Stimulated activated CD8-positive, alpha-beta memory T cell treated with anti-CD3 and anti-CD28 coated beads, Interleukin-2, amount 100 ng/mL, for 48 hours (primary cell): ENCODE results near the gene JAK1.
"Not testable (repeated sequence)": the region's sequence is repeated elsewhere in the genome, so short reads cannot be mapped to it uniquely, and the experiment has no call there.

ENCODE experiments used
- DNase-seq, 2 donors: peaks; one replicate each; pipeline ENCODE4 v3.0.0-alpha.2; 2020; ENCODE audit warnings: low read depth in 2 of 2

Gene JAK1

DNA sequence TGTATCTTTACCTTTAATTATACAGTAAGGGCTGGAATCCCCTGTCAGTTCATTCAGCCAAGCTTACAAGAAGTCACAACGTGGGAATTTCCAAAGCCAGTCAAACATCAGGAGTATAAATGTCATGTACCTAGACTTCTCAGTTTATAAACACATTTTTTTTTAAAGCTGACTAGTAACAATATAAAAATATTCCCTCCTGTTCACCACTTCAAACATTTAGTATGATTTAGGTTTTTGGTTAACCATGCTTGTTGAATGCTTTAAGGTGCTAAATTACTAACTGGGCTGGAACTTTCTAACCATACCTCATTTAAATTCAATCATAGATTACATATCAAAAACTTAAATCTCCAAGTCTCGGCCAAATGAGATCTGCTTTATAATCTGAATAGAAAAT is 44.0 kb downstream of the JAK1 start:
- no peak for DNase-seq

DNA sequence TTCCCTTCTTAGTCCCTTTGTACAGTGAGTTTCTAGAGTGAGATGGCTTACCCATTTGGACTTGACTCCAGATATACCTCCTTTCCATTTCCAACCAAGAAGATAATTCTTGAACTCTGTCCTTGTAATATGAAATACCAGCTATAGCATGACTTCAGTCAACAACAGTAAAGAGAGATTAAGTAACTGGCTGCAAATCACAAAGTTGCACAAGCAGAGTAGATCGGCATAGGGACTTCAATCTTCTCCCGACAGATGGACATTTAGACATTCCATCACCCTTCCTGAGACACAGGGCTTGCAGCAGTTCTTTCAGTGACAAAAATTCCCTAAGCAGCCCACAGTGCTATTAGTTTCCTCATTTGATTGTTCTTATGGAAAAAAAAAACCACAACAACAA is 44.6 kb downstream of the JAK1 start:
- no peak for DNase-seq

DNA sequence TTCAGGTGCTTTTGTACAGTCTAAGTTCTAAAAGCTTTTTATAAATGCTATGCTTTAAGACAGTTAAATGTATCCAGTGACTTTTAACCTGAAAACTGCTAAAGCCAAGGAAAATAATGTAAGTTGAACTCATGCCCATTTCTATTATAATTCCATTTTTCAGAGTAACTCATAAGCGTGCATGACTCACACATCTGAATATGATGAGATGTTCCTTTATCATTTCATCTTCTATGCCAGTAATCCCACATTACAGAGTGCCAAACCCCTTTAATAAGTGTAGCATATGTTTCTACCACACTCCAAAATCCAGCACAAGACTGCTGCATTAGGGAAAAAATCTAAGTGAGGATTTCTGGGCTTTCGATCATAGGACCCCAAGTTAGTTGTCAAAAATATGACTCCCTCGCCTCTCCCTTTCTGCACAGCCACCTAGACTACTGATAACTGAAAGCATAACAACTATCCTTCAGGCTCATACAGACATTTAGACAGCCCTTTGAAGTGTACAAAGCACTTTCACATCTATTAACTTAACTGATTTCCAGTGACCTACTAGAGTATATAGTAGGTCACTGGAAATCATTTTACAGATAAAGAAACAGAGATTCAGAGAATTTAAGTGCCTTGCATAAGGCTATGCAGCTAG is 45.3 kb downstream of the JAK1 start:
- no peak for DNase-seq

DNA sequence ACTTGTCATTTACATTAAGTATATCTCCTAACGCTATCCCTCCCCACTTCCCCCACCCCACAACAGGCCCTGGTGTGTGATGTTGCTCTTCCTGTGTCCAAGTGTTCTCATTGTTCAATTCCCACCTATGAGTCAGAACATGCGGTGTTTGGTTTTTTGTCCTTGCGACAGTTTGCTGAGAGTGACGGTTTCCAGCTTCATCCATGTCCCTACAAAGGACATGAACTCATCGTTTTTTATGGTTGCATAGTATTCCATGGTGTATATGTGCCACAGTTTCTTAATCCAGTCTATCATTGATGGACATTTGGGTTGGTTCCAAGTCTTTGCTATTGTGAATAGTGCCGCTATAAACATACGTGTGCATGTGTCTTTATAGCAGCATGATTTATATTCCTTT is 47.2 kb downstream of the JAK1 start:
- not testable (repeated sequence) for DNase-seq

DNA sequence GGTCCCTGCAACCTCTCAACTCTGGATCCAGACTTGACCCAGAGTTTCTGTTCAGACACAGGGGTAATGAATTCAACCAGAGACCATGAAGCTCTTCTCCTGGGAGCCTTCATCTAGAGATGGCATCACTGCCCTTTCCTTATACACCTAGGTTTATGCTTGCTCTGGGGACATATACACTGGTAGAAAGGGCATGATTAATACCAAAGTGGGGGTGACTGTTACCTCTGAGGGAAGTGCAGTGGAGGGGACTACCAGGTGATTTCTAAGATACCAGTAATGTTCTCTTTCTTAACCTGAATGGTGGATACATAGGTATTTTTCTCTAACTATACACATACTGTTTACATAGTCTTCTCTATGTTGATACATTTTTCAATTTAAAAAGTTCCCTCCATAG is 48.4 kb downstream of the JAK1 start:
- no peak for DNase-seq

DNA sequence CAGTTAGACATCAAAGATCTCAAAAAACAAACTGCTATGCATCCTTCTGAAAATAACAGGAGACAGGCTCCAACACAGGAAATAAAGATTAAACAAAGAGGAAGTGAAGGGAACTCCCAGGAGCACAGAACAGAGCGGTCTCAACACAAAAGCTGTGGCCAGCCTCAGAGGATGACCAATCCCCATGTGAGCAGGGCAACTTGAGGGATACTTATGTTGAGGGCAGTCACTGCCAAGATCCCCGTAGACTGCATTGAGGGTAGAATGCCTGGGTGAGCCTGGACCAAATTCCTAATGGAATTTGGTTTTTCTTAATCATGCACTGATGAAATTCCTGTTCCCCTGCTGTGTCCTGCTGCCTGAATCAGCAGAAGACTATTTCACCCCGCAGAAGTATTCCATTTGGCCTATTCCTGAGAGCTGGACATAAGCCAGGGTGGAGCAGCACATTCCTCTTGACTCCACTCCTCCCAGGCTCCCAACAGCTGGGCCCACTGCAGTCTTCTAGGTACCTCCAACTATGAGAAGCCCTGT is 49.0 kb downstream of the JAK1 start:
- no peak for DNase-seq

DNA sequence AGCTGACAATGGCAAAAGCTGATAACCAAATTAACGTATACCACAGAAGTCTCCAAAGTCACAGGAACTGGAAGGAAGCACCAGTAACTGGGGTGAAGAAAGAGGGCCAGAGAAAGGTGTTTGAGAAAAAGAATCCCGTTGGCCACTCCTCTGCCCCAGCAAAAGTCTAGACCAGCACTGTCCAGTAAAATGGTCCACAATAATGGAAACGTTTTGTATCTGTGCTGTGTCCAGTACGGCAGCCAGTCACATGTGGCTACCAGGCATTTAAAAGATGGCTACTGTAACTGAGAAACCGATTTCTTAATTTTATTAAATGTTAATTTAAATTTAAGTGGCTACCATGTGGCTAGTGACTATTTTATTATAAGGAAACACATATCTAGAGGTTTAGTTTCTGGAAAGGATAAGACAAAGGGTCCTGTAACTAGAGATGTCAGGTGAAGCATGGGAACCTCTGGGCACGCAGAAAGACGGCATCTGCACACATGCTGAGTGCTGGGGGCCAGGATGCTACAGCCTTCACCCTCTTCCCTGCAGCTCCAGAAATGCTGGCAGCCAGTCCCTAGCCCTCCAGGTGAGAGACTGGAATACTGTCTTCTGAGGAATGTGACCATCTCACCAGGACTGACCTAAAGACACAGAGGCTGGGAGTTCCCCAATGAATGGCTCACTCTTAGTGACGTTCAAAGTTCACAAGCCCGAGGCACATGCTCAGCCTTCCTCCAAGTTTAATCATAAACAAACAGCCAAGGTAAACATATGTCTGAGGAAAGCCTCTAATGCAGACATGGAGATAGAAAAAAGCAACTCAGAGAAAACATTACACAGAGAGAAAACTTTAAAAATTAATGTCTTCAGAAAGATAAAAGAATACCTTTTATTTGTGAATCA is 50.7 kb downstream of the JAK1 start:
- no peak for DNase-seq

DNA sequence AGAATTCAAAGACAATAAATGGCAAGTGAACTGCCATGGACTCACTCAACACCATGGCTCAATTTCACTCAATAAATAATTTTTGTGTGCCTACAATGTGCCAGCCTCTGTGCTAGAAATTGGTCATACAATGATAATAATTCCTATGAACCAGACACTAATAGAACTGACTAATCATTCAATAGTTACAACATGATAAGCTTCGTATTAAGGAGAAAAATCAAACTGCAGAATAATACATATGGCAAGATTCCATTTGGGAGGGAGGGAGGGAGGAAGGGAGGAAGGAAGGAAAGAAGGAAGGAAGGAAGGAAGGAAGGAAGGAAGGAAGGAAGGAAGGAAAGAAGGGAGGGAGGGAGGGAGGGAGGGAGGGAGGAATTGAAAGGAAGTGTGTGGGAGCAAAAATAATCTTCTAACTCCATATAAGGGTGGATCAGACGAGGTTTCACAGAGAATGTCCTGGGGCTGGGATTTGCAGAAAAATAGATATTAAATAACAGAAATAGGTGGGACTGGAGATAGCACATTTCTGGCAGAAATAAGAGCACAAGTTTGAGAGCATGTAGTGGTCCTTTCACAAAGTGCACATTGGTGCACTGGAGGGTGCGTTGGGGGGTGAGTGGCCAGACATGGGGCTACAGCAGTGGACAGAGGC is 52.9 kb downstream of the JAK1 start:
- DNase-seq: no peak

DNA sequence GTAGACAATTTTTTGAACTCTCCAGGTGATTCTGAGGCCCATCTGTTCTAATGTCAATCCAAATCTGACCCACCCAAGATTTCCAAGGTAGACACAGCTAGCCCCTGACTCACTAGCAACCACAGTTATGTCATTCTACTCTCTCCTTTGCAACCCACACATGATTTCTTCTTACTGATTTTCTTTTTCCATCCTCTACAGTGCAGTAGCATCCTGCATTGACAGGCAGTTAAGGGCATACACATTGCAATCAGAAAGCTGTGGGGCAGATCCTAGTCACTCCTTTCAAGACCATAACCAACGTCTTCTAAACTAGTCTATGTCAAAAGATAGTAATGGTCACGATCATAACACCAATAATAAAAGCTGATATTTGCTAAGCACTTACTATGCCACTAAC is 54.2 kb downstream of the JAK1 start:
- DNase-seq: no peak

DNA sequence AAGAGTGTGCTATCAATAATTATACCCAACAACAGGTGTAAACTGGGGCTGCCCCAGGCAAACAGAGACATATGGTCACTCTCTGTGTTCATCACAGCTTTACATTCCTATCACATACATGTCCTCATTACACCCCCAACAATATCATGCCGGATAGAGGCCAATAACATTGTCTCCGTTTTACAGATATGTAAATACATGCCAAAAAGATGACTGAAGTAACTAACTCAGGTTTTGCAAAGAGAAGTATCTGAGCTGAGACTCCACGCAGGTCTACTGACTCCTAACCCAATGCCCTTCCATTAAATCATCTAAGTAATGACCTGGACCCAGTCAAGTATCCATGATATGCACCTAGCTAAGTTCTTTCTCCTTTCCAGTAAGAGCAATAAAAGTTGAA is 55.0 kb downstream of the JAK1 start:
- DNase-seq: no peak

DNA sequence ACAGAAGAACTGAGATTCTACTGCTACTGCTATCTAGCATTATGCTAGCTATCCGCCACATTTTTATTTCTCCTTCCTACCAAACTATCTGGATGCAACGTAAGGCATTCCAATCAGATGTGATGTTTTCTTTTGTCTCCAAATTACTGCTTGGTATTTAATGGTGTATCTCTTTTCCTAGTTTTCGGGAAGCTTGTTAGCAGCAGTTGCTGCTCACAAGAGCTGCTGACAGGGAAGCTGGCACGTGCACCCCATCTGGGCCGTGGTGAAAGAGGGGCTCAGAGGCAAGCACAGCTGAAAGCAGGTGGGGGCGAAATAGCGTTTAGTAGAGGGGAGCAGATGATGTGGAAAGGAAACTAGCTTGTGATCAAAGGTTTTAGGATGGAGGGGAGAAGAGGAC is 57.3 kb downstream of the JAK1 start:
- no peak for DNase-seq

DNA sequence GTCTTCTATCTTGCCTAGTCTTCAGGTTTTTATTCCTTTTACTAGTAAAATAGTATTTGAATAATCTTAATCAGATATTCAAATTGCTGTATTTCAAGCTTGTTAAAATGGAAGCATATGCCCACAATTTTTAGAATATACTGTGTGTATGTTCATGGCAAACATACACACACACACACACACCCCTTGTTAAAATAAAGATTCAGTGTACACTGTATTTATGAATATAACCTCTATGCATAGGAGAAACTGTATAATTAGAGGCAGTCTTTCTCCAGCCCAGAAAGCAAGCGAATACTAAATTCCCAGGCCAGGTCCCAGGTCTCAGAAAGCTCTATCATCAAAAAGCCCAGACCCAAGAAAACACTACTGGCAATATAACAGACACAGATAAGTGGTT is 57.8 kb downstream of the JAK1 start:
- DNase-seq: no peak

DNA sequence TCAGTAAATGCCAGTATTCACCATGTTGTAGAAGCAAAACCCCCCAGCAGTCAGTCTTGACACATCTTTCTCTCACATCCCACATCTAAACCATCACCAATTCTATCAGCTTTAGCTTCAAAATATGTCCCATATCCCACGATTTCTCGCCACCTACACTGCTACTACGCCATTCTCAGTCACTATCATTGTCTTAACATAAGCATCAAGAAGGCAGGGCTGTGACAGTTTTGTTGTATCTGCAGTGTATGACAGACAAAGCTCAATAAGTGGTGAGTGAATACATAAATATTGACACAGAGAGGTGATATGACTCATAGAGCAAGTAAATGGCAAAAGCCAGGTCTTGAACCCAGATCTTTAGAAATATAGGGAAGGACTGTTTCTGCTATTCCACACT is 59.9 kb downstream of the JAK1 start:
- no peak for DNase-seq

DNA sequence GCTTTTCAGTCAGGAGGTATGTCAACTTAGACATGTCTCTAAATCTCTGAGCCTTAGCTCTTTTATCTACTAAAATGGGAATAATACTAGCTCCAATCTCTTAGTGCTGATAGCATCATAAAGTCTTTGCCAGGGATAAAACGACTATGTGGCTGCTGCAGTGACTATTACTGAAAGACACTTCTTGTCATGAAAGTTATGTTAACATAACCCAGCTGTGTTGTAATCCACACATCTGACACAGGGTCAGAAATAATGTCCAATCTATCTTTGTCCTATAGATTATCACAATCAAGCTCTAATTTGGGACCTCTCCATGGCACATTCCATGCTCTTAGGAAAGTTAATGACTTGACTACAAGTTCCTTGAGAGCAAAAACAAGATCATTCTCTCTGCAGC is 62.8 kb downstream of the JAK1 start:
- no peak for DNase-seq

DNA sequence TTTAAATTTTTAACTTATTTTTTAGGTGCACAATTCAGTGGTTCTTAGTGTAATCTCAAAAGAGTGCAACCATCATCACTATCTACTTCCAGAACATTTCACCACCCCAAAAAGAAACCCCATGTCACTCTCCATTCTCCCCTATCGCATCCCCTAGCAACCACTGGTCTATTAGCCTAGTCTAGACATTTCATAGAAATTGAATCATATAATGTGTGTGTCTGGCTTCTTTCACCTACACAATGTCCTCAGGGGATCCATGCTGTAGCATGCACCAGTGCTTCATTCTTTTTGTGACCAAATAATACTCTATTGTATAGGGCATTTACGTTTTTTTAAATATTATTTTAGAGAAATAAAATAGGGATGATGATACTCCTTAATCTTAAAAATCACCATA is 64.7 kb downstream of the JAK1 start:
- no peak for DNase-seq

DNA sequence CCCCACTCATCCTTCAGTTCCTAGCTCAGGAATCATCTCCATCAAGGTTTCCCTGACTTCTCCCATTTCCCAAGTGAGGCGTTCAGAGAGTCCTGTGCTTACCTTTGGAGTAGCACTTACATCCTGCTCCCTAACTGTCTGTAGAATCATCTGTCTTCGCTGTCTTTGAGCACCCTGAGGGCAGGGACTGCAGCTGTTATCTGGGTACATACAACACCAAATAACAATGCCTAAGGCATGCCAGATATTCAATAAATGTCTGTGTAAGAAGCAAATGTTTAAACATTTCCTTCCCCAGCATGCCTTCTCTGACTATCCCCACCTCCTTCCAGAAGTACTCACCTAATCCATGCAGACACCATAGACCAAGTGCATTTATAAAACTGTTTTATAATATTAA is 65.4 kb downstream of the JAK1 start:
- no peak for DNase-seq

DNA sequence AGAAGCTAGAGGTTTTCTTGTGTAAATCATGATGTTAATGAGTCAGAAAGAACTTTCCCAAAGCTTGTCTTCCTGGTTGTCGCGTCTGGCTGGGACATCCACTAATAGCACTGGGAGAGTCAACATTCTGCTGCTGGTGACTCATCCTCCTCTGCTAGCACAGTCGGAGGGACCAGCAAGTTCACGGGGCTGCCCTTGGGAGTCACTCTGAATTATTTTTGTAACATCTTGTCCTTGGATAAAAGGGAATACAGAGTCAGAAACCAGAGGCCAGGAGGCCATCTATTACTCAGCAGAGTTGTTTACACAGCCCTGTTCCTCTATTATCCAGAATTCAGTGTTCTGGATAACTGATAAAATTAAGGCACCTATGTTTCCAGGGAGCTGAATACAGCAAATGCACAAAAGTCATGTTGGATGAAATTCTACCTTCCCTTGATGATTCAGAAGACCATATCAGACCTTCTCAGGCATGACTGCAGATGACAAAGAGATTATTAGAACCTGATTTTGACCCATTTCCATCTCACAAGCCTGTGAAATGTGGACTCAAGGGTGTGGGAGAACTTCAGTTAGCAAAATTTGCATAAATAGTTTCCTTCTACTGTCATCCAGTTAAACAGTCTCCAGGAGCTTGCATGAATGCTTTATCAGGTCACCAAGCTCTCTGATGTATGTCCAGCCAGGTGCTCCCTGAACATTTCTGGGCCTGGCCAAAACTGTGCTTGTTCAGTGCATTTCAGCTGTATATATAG is 68.1 kb downstream of the JAK1 start:
- no peak for DNase-seq

DNA sequence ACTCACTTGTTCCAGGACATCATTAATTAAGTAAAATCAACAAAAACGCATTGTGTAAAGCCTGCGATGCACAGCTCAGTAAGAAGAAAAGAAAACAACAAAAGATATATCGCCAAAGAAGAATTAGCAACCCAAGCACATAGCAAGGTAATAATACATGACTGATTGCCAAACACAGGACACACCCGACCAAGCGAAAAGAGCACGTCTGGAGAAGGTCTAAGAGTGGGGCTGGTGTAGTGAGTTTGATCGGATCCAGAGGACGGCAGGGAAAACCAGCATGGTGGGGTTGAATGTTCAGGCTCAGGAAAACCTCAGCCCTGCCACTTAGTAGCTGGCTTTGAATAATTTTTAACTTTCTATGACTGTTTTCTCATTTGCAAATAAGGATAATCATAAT is 69.8 kb downstream of the JAK1 start:
- DNase-seq: no peak

DNA sequence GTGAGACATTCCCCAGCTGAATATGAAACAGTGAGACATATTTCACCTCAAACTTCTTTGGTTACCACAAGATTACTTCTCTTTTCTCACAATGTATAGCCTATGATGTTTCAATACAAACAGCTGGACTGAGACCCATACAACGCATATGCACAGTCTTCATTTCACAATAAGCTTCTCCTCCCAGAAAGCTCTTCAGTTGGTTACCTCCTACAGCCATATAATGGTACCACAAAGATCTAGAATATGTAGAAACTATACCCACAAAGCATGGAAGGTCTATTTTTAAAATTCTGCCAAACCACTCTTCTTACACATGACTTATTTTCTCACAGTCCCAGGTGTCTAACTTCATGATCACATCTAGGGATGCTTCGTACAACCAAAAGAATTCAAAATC is 70.8 kb downstream of the JAK1 start:
- no peak for DNase-seq

DNA sequence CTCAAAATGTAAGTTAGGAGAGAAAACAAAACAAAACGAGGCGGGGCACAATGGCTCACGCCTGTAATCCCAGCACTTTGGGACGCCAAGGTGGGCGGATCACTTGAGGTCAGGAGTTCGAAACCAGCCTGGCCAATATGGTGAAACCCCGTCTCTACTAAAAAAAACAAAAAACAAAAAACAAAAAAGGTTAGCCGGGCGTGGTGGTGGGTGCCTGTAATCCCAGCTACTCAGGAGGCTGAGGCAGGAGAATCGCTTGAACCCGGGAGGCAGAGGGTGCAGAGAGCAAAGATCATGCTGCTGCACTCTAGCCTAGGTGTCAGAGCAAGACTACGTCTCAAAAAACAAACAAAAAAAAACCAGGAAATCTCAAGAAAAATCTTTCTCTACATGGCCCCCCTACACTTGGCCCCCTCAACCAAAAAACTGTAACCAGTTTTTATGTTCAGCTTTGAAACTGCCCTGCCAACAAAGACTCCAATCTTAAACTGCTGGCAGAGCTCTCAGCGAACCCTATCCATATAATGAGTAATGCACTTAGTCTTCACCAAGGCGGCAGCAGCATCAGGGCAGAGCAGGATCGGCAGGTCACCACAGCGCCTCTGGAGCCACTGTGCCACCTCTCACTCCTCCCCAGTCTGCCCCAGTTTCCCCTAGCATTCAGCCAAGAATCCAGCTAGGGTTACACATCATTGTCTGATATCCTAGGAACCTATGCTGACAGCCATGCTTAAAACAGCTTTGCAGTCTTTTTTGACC is 71.7 kb downstream of the JAK1 start:
- DNase-seq: no peak

DNA sequence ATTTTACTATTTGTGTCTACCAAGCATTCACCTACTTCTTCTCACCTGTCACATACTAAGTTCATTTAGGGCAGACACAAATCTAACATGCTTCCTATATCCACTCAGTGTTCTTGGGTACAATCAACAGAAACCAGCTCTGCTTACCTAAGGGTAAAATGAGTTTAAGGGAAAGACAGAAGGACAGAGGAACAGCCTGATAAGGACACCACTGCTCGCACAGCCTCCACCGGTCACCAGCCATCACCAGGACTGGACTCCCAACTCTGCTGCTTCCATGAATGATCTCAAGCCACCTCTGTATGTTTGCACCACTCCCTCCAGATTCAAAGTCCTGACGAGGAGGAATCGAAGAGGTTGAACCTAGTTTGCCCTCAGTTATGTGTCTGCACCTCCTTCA is 72.4 kb downstream of the JAK1 start:
- DNase-seq: no peak
